Heart right ventricle (tissue), 16 donors: ENCODE data around the gene MBNL2. TPM values are rescaled to one million over a fixed set of nuclear protein-coding genes. Genes with fewer than 3 reads are reported as not detected.

Source experiments
- ATAC-seq, 8 donors: fragments of 200-7000 bp; cut with Tn5 transposase; one replicate each; pipeline ENCODE4 v1.9.1; 2020; ENCODE audit warnings: mild to moderate bottlenecking in 8 of 8, moderate library complexity in 8 of 8, moderate number of reproducible peaks in 1 of 8
- DNase-seq, 2 donors: peaks; one replicate each; pipeline ENCODE4 v3.0.0-alpha.2; 2020
- H3K27ac ChIP-seq, 10 donors: fragments of 200-600 bp; sonication (generic) in 2 of 10; one replicate each; pipeline versions ENCODE4 v1.5.0 to v1.8.0; 2020 to 2022; ENCODE audit warnings: mild to moderate bottlenecking in 3 of 10
- H3K27me3 ChIP-seq, 7 donors: fragments of 200-600 bp; one replicate each; pipeline ENCODE4 v1.8.0; 2021 to 2022; ENCODE audit warnings: mild to moderate bottlenecking in 2 of 7
- H3K36me3 ChIP-seq, 9 donors: fragments of 200-600 bp; sonication (generic) in 1 of 9; one replicate each; pipeline versions ENCODE4 v1.5.0 to v1.8.0; 2020 to 2022; ENCODE audit warnings: mild to moderate bottlenecking in 2 of 9
- H3K4me1 ChIP-seq, 9 donors: fragments of 200-600 bp; sonication (generic) in 1 of 9; one replicate each; pipeline versions ENCODE4 v1.5.0 to v1.8.0; 2020 to 2022; ENCODE audit warnings: mild to moderate bottlenecking in 4 of 9
- H3K4me3 ChIP-seq, 10 donors: fragments of 200-600 bp; sonication (generic) in 2 of 10; one replicate each; pipeline versions ENCODE4 v1.5.0 to v1.8.0; 2020 to 2022; ENCODE audit warnings: mild to moderate bottlenecking in 7 of 10, moderate library complexity in 2 of 10
- H3K9me3 ChIP-seq, 11 donors: fragments of 200-600 bp in 10 of 11; sonication (generic) in 2 of 11; one replicate each; pipeline versions ENCODE4 v1.5.0 to v1.8.0; 2013 to 2022; ENCODE audit warnings: mild to moderate bottlenecking in 2 of 11, control low read depth in 1 of 11, moderate library complexity in 1 of 11
- CTCF ChIP-seq, 9 donors: fragments of 200-600 bp; sonication (generic) in 2 of 9; IDR thresholded peaks; one replicate each; pipeline versions ENCODE4 v1.5.0 to v1.8.0; 2021 to 2022; ENCODE audit warnings: antibody characterized with exemption in 9 of 9, mild to moderate bottlenecking in 5 of 9, moderate library complexity in 1 of 9
- WGBS, 2 donors: extraction: QIAGEN DNeasy Blood & Tissue Kit; methylation state at CpG; one replicate each; pipeline ENCODE4 v1.1.7; 2013; ENCODE audit warnings: inconsistent platforms in 1 of 2; 5-methylcytosine and 5-hydroxymethylcytosine counted together
- intact Hi-C, 10 donors: fragments of 100-400 bp; cut with DNase I; formaldehyde crosslinking; loops; one replicate each; pipeline versions ENCODE4 v1.11.1 to v1.14.2; 2022
- polyA plus RNA-seq, 2 donors: library from polyadenylated mRNA; stranded (reverse); fragments of 200-250 nt; gene quantifications; one replicate each; pipeline ENCODE4 v1.2.3, GENCODE V29; 2013
- total RNA-seq, 10 donors: library from RNA; stranded (reverse); fragmentation: NEBNext Ultra II Directional in 3 of 10; extraction: Animal tissue kit (Norgen Biotek cat#: 25700) in 3 of 10; gene quantifications; one replicate each; pipeline versions ENCODE4 v1.2.1 to v1.2.4, GENCODE V29; 2021 to 2023
- donor health status: Arrhythmogenic right ventricular cardiomyopathy.
- donor health status: ischemic (EF 13 %, LVEDD 7.1; RV severe dilation, severe dysfunction).
- donor health status: healthy with polysubstance abuse.
- donor health status: DM: no; HTN: yes; CAD: no.
- donor health status: DM: no; HTN: no; CAD: no.
- donor health status: ischemic (EF 25% LVEDD 6.9; RV normal size, moderate dysfunction).
- donor health status: ischemic (EF 25% LVEDD 5.7; RV mildly dilated, moderate dysfunction).
- donor health status: healthy.
- donor health status: DM: yes; HTN: yes; CAD: no.
- donor health status: Ischemic cardiomyopathy.
- donor health status: ischemic (EF 35%, LVEDD 5.7; RV mildly dilated, moderate dysfunction).
- donor health status: nonischemic (EF 11% LVEDD 7.7; RV severe dilation, severe dysfunction).
- donor health status: DM: yes; HTN: yes; CAD: no.
- donor health status: PGD.
- donor health status: ischemic (EF 29% LVEDD 5.4; RV normal size, mild dysfunction).
- donor health status: nonischemic (EF 23%, LVEDD 6.1; RV moderate dilation, normal function).

MBNL2 gene
- total and polyA plus RNA-seq, 12 donors, result 17.2 to 95.0 (median 83.2) TPM

GRCh38 chr13:97360610-97361009 lies 138.5 kb downstream of the MBNL2 start:
- ATAC-seq (no peak), DNase-seq (no peak)
- H3K27me3 ChIP-seq, result no peaks in the 10 kb centered on the region
- H3K4me3 ChIP-seq, result no peak overlapping the region
- H3K9me3 ChIP-seq, result no peaks in the 10 kb centered on the region
- WGBS, 2 donors, result 84 to 86% methylated on average over 4 of the region's 4 CpGs
- intact Hi-C loops, result loop anchor here in 6 of 10 donors (5.0 to 10.0 kb wide), 8 partner anchors 56 to 338 kb away; partner anchors contain the start of gene RAP2A (in 2 of the 6)
- peaks cover 0 to 83% (median 15%) of the 10 kb centered on the region in 9 donors for H3K36me3 ChIP-seq
- no peak overlapping the region for H3K27ac ChIP-seq
- peaks cover 0 to 45% (median 14%) of the 10 kb centered on the region in 9 donors for H3K4me1 ChIP-seq
- TF ChIP-seq CTCF (IDR thresholded peaks at IDR 0.05), result no peak

- no peak for TF ChIP-seq CTCF (IDR thresholded peaks at IDR 0.05)
- peaks cover 0 to 85% (median 15%) of the 10 kb centered on the region in 9 donors for H3K36me3 ChIP-seq
- no peak overlapping the region for H3K27ac ChIP-seq
These were observed 141.9 kb downstream of the MBNL2 start for GRCh38 chr13:97364031-97364430.

GRCh38 chr13:97364827-97365226 lies 142.7 kb downstream of the MBNL2 start:
- Histone ChIP-seq H3K27ac (no peak overlapping the region), H3K4me1 (peaks cover 0 to 35% (median 16%) of the 10 kb centered on the region in 9 donors), H3K4me3 (no peak overlapping the region), H3K27me3 (no peaks in the 10 kb centered on the region), H3K9me3 (no peaks in the 10 kb centered on the region), H3K36me3 (peaks cover 0 to 82% (median 15%) of the 10 kb centered on the region in 9 donors)
- TF ChIP-seq CTCF (IDR thresholded peaks at IDR 0.05), result no peak
- 90 to 96% methylated on average over 4 of the region's 4 CpGs for WGBS, 2 donors
- no peak for ATAC-seq
- intact Hi-C loops, result loop anchor here in 6 of 10 donors (5.0 to 10.0 kb wide), 8 partner anchors 60 to 343 kb away; partner anchors contain the start of gene RAP2A (in 2 of the 6)
- no peak for DNase-seq

More at GRCh38 chr13:97364031-97364430, 141.9 kb downstream of the MBNL2 start:
- no peak for DNase-seq
- no peaks in the 10 kb centered on the region for H3K27me3 ChIP-seq
- no peak for ATAC-seq
- H3K4me3 ChIP-seq, result no peak overlapping the region
- WGBS, 2 donors, result 60 to 95% methylated on average over 1 of the region's 1 CpG
- peaks cover 0 to 38% (median 19%) of the 10 kb centered on the region in 9 donors for H3K4me1 ChIP-seq
- H3K9me3 ChIP-seq, result no peaks in the 10 kb centered on the region
- intact Hi-C loops, result loop anchor here in 6 of 10 donors (5.0 to 10.0 kb wide), 8 partner anchors 59 to 342 kb away; partner anchors contain the start of gene RAP2A (in 2 of the 6)

GRCh38 chr13:97366172-97366688 lies 144.1 kb downstream of the MBNL2 start:
- intact Hi-C loops, result loop anchor here in 4 of 10 donors (10.0 kb wide), 4 partner anchors 61 to 341 kb away; no protein-coding TSS in a partner anchor

More at GRCh38 chr13:97366172-97366688, 144.1 kb downstream of the MBNL2 start:
- Histone ChIP-seq H3K4me1 (peaks cover 0 to 38% (median 16%) of the 10 kb centered on the region in 9 donors), H3K27me3 (no peaks in the 10 kb centered on the region), H3K9me3 (no peaks in the 10 kb centered on the region), H3K4me3 (no peak overlapping the region), H3K27ac (no peak overlapping the region), H3K36me3 (peaks cover 0 to 73% (median 15%) of the 10 kb centered on the region in 9 donors)
- no peak for ATAC-seq
- no peak for TF ChIP-seq CTCF (IDR thresholded peaks at IDR 0.05)
- no peak for DNase-seq
- WGBS, 2 donors, result 96 to 100% methylated on average over 5 of the region's 5 CpGs
